Pancreas (tissue), 10 donors: ENCODE measurements around the gene MRTFB. TPM values are rescaled to one million over a fixed set of nuclear protein-coding genes. Genes with fewer than 3 reads are reported as not detected.

Experiments
- ATAC-seq, 4 donors: fragments of 200-7000 bp; cut with Tn5 transposase; one replicate each; pipeline versions ENCODE4 v1.8.0 to v1.9.1; 2020; ENCODE audit warnings: mild to moderate bottlenecking in 4 of 4, moderate library complexity in 4 of 4
- DNase-seq, 6 donors: peaks; one replicate each; pipeline ENCODE4 v3.0.0-alpha.2; 2020
- FAIRE-seq: peaks from 2 replicates; lab custom pipeline; 2012; peaks lifted over from hg19 to GRCh38; lab: Jason Lieb, UNC
- H3K27ac ChIP-seq, 4 donors: fragments of 200-600 bp; sonication (generic); 1 replicate in 3 of 4; 2 replicates in 1 of 4; pipeline versions ENCODE4 v1.5.0 to v1.8.0; 2020
- H3K27me3 ChIP-seq, 4 donors: fragments of 200-600 bp; one replicate each; pipeline ENCODE4 v1.8.0; 2021
- H3K36me3 ChIP-seq, 3 donors: fragments of 200-600 bp; sonication (generic) in 1 of 3; one replicate each; pipeline versions ENCODE4 v1.5.0 to v1.8.0; 2020 to 2021
- H3K4me1 ChIP-seq, 3 donors: fragments of 200-600 bp; one replicate each; pipeline ENCODE4 v1.8.0; 2021
- H3K4me3 ChIP-seq, 4 donors: fragments of 200-600 bp; sonication (generic) in 2 of 4; one replicate each; pipeline versions ENCODE4 v1.5.0 to v1.8.0; 2020 to 2021
- H3K9me3 ChIP-seq, 4 donors: fragments of 200-600 bp; one replicate each; pipeline ENCODE4 v1.8.0; 2021
- CTCF ChIP-seq, 4 donors: fragments of 200-600 bp; sonication (generic) in 3 of 4; IDR thresholded peaks; one replicate each; pipeline versions ENCODE4 v1.5.0 to v1.8.0; 2021; ENCODE audit warnings: antibody characterized with exemption in 4 of 4
- WGBS, 2 donors: extraction: QIAGEN DNeasy Blood & Tissue Kit; methylation state at CpG; one replicate each; pipeline ENCODE4 v1.1.7; 2013; 5-methylcytosine and 5-hydroxymethylcytosine counted together
- intact Hi-C, 3 donors: fragments of 100-400 bp; cut with DNase I; formaldehyde crosslinking; loops; one replicate each; pipeline versions ENCODE4 v1.11.1 to v1.14.2; 2022
- polyA plus RNA-seq, 2 donors: library from polyadenylated mRNA; stranded (reverse); fragments of 200-250 nt; gene quantifications; one replicate each; pipeline ENCODE4 v1.2.3, GENCODE V29; 2013
- total RNA-seq, 6 donors: library from RNA; stranded (reverse); fragmentation: NEBNext Ultra II Directional in 4 of 6; extraction: Animal tissue kit (Norgen Biotek cat#: 25700) in 4 of 6; gene quantifications; one replicate each; pipeline versions ENCODE4 v1.2.1 to v1.2.4, GENCODE V29; 2021 to 2023
- donor health status: healthy with polysubstance abuse.
- donor health status: DM: no; HTN: no; CAD: no; lungs with moderate emphysema.
- donor health status: DM: no; HTN: no; CAD: no.
- donor health status: control.
- donor health status: control.
- donor health status: Bipolar disorder and iron deficiency.
- donor health status: DM: yes; HTN: yes; CAD: no.
- donor health status: DM: no; HTN: no; CAD: no.
- donor health status: DM: no; HTN: no; CAD: no.
- donor health status: DM: yes; HTN: yes; CAD: no.

MRTFB gene
- total and polyA plus RNA-seq, 8 donors, result 8.7 to 36.6 (median 24.4) TPM

GRCh38 chr16:14172200-14172809 is 101.2 kb downstream of the MRTFB start:
- FAIRE-seq, result no peak
- no peaks in the 10 kb centered on the region for H3K4me1 ChIP-seq
- ATAC-seq, result no peak
- no peaks in the 10 kb centered on the region for H3K27me3 ChIP-seq
- H3K9me3 ChIP-seq, result no peaks in the 10 kb centered on the region
- DNase-seq, result no peak
- no peaks in the 10 kb centered on the region for H3K36me3 ChIP-seq
- H3K4me3 ChIP-seq, result no peak overlapping the region
- intact Hi-C loops, result no loop called here
- no peak for TF ChIP-seq CTCF (IDR thresholded peaks at IDR 0.05)
- no peak overlapping the region for H3K27ac ChIP-seq
- 94 to 100% methylated on average over 3 of the region's 3 CpGs for WGBS, 2 donors

- ATAC-seq (no peak), FAIRE-seq (no peak), DNase-seq (no peak)
- Histone ChIP-seq H3K4me1 (no peaks in the 10 kb centered on the region), H3K4me3 (no peak overlapping the region), H3K27me3 (no peaks in the 10 kb centered on the region), H3K36me3 (no peaks in the 10 kb centered on the region), H3K27ac (no peak overlapping the region), H3K9me3 (no peaks in the 10 kb centered on the region)
- intact Hi-C loops, result no loop called here
- no peak for TF ChIP-seq CTCF (IDR thresholded peaks at IDR 0.05)
- 80 to 88% methylated on average over 3 of the region's 3 CpGs for WGBS, 2 donors
These were observed 104.0 kb downstream of the MRTFB start for GRCh38 chr16:14175086-14175485.

- WGBS, 2 donors, result 91% methylated on average over 4 of the region's 4 CpGs
- Histone ChIP-seq H3K9me3 (no peaks in the 10 kb centered on the region), H3K36me3 (no peaks in the 10 kb centered on the region), H3K4me1 (peaks cover 0 to 4% (median 0%) of the 10 kb centered on the region in 3 donors), H3K4me3 (no peak overlapping the region), H3K27ac (no peak overlapping the region), H3K27me3 (no peaks in the 10 kb centered on the region)
- DNase-seq, result no peak
- ATAC-seq, result no peak
- no peak for TF ChIP-seq CTCF (IDR thresholded peaks at IDR 0.05)
- FAIRE-seq, result no peak
- intact Hi-C loops, result no loop called here
These were observed 106.6 kb downstream of the MRTFB start for GRCh38 chr16:14177704-14178103.

GRCh38 chr16:14179116-14179515 is 108.0 kb downstream of the MRTFB start:
- Histone ChIP-seq H3K4me1 (peaks cover 0 to 4% (median 0%) of the 10 kb centered on the region in 3 donors), H3K27me3 (no peaks in the 10 kb centered on the region), H3K4me3 (no peak overlapping the region), H3K36me3 (no peaks in the 10 kb centered on the region), H3K27ac (no peak overlapping the region), H3K9me3 (no peaks in the 10 kb centered on the region)
- DNase-seq (no peak), ATAC-seq (no peak), FAIRE-seq (no peak)
- no peak for TF ChIP-seq CTCF (IDR thresholded peaks at IDR 0.05)
- intact Hi-C loops, result no loop called here
- 96 to 98% methylated on average over 1 of the region's 1 CpG for WGBS, 2 donors

GRCh38 chr16:14180481-14180944 is 109.4 kb downstream of the MRTFB start:
- Histone ChIP-seq H3K36me3 (no peaks in the 10 kb centered on the region), H3K4me3 (no peak overlapping the region), H3K27me3 (no peaks in the 10 kb centered on the region), H3K4me1 (peaks cover 0 to 4% (median 4%) of the 10 kb centered on the region in 3 donors), H3K27ac (no peak overlapping the region), H3K9me3 (no peaks in the 10 kb centered on the region)
- TF ChIP-seq CTCF (IDR thresholded peaks at IDR 0.05), result no peak
- DNase-seq (no peak), ATAC-seq (no peak), FAIRE-seq (no peak)
- WGBS, 2 donors, result 97% methylated on average over 4 of the region's 4 CpGs
- intact Hi-C loops, result loop anchor here in 1 of 3 donors (10.0 kb wide), 1 partner anchor 96 kb away; no protein-coding TSS in a partner anchor
